IMR-90 (cell line): ENCODE data around the gene EGF. TPM values are rescaled to one million over a fixed set of nuclear protein-coding genes. Genes with fewer than 3 reads are reported as not detected.

Experiments used
- ATAC-seq: fragments of 200-7000 bp; cut with Tn5 transposase; 2 replicates; pipeline ENCODE4 v1.9.1; 2020; ENCODE audit warnings: low read depth, mild to moderate bottlenecking, moderate library complexity
- BruUV-seq: library from RNA; stranded (reverse); fragments of 400-500 nt; replicated peaks from 2 replicates; lab custom pipeline; 2021; lab: Mats Ljungman, UMichigan
- CTCF ChIA-PET: fragments of 300-600 bp; formaldehyde crosslinking; extraction: SDS; loops from one replicate; lab custom pipeline; 2021; ENCODE audit warnings: antibody characterized with exemption; lab: Yijun Ruan, JAX
- POLR2A ChIA-PET: fragments of 300-600 bp; sonication (Branson Sonifier 250); formaldehyde crosslinking; loops from one replicate; lab custom pipeline; 2022; ENCODE audit warnings: antibody characterized with exemption; ENCODE audit not compliant: unreplicated experiment; lab: Charles Lee
- DNase-seq: peaks from one replicate; pipeline ENCODE4 v3.0.0; 2013
- H2AFZ ChIP-seq: replicated peaks from 2 replicates; pipeline ENCODE3; 2013; ENCODE audit warnings: low read length, mild to moderate bottlenecking; ENCODE audit not compliant: poor library complexity
- H2AK5ac ChIP-seq: 2 replicates; pipeline ENCODE4 v1.6.1; 2013; ENCODE audit warnings: low read depth, low read length, inconsistent platforms
- H2AK9ac ChIP-seq: replicated peaks from 2 replicates; pipeline ENCODE3; 2013; ENCODE audit warnings: mild to moderate bottlenecking, low read depth, low read length, moderate library complexity; ENCODE audit not compliant: poor library complexity
- H2BK120ac ChIP-seq: 2 replicates; pipeline ENCODE4 v1.6.1; 2013; ENCODE audit warnings: low read depth, low read length, inconsistent platforms
- H2BK15ac ChIP-seq: 3 replicates; pipeline ENCODE4 v1.6.1; 2013; ENCODE audit warnings: low read depth, low read length, inconsistent platforms
- H2BK20ac ChIP-seq: 2 replicates; pipeline ENCODE4 v1.6.1; 2013; ENCODE audit warnings: low read depth, mild to moderate bottlenecking, inconsistent platforms, low read length, moderate library complexity
- H2BK5ac ChIP-seq: 2 replicates; pipeline ENCODE4 v1.6.1; 2013; ENCODE audit warnings: mild to moderate bottlenecking, low read depth, low read length, inconsistent platforms; ENCODE audit not compliant: poor library complexity, severe bottlenecking
- H3K14ac ChIP-seq: replicated peaks from 2 replicates; pipeline ENCODE4 v1.6.1; 2013; ENCODE audit warnings: low read depth, low read length, inconsistent platforms
- H3K18ac ChIP-seq: 2 replicates; pipeline ENCODE4 v1.6.1; 2013; ENCODE audit warnings: low read depth, low read length, control low read depth
- H3K23ac ChIP-seq: 2 replicates; pipeline ENCODE4 v1.6.1; 2013; ENCODE audit warnings: low read depth, low read length, inconsistent platforms
- H3K27ac ChIP-seq: 2 replicates; pipeline ENCODE4 v1.5.1; 2013; ENCODE audit warnings: mild to moderate bottlenecking, control low read depth, low read length; ENCODE audit not compliant: insufficient read depth
- H3K27me3 ChIP-seq: 2 replicates; pipeline ENCODE4 v1.6.1; 2013; ENCODE audit warnings: low read length; ENCODE audit not compliant: control insufficient read depth, insufficient read depth
- H3K36me3 ChIP-seq: 2 replicates; pipeline ENCODE4 v1.6.1; 2013; ENCODE audit warnings: low read length, mixed read lengths; ENCODE audit not compliant: control insufficient read depth, insufficient read depth
- H3K4ac ChIP-seq: 2 replicates; pipeline ENCODE4 v1.6.1; 2013; ENCODE audit warnings: low read depth, low read length, inconsistent platforms
- H3K4me1 ChIP-seq: 2 replicates; pipeline ENCODE4 v1.6.1; 2013; ENCODE audit warnings: low read length, mixed read lengths; ENCODE audit not compliant: control insufficient read depth, insufficient read depth
- H3K4me2 ChIP-seq: 2 replicates; pipeline ENCODE4 v1.6.1; 2013; ENCODE audit warnings: low read depth, mild to moderate bottlenecking, control low read depth, low read length, moderate library complexity
- H3K4me3 ChIP-seq: 2 replicates; pipeline ENCODE4 v1.5.1; 2013; ENCODE audit warnings: low read depth, mild to moderate bottlenecking, control low read depth, low read length, moderate library complexity; ENCODE audit not compliant: insufficient read depth
- H3K56ac ChIP-seq: 2 replicates; pipeline ENCODE4 v1.6.1; 2013; ENCODE audit warnings: low read length, inconsistent platforms; ENCODE audit not compliant: insufficient read depth; ENCODE audit errors: extremely low read depth
- H3K79me1 ChIP-seq, 2 experiments: 2 replicates each; pipeline ENCODE4 v1.6.1; 2013; ENCODE audit warnings: low read length in 2 of 2, inconsistent platforms in 1 of 2, low read depth in 1 of 2
- H3K9ac ChIP-seq: 2 replicates; pipeline ENCODE4 v1.6.1; 2013; ENCODE audit warnings: low read depth, low read length, control low read depth
- H3K9me1 ChIP-seq: 2 replicates; pipeline ENCODE4 v1.6.1; 2013; ENCODE audit warnings: low read length, inconsistent platforms; ENCODE audit not compliant: insufficient read depth
- H3K9me3 ChIP-seq: 2 replicates; pipeline ENCODE4 v1.6.1; 2013; ENCODE audit warnings: low read length; ENCODE audit not compliant: control insufficient read depth, insufficient read depth
- H4K20me1 ChIP-seq: 2 replicates; pipeline ENCODE4 v1.6.1; 2013; ENCODE audit warnings: low read length, inconsistent platforms; ENCODE audit not compliant: insufficient read depth
- H4K5ac ChIP-seq: 2 replicates; pipeline ENCODE4 v1.6.1; 2013; ENCODE audit warnings: mild to moderate bottlenecking, low read depth, low read length, control low read depth
- H4K8ac ChIP-seq, 2 experiments: 2 replicates each; pipeline ENCODE4 v1.6.1; 2013; ENCODE audit warnings: low read depth in 2 of 2, low read length in 2 of 2, control low read depth in 1 of 2, inconsistent platforms in 1 of 2
- H4K91ac ChIP-seq: 2 replicates; pipeline ENCODE4 v1.6.1; 2013; ENCODE audit warnings: low read depth, low read length, inconsistent platforms; ENCODE audit not compliant: insufficient read depth
- BHLHE40 ChIP-seq: fragments of 150-350 bp; IDR thresholded peaks from 2 replicates; pipeline ENCODE4 v1.6.1; 2016; ENCODE audit warnings: mild to moderate bottlenecking, low read depth, low read length
- CEBPB ChIP-seq: IDR thresholded peaks from 2 replicates; pipeline ENCODE4 v1.6.1; 2012; ENCODE audit warnings: low read depth, low read length, improper control_type of control experiment
- CHD1 ChIP-seq: IDR thresholded peaks from 2 replicates; pipeline ENCODE4 v1.6.1; 2012; ENCODE audit warnings: low read depth, low read length, improper control_type of control experiment
- CTCF ChIP-seq: conservative IDR thresholded peaks from 2 replicates; pipeline ENCODE4 v1.5.1; 2012; ENCODE audit warnings: mild to moderate bottlenecking, low read depth, low read length, improper control_type of control experiment
- ELK1 ChIP-seq: fragments of 150-350 bp; IDR thresholded peaks from 2 replicates; pipeline ENCODE4 v1.6.1; 2016; ENCODE audit warnings: low read depth, mild to moderate bottlenecking, low read length, moderate library complexity, borderline replicate concordance
- FOS ChIP-seq: fragments of 150-350 bp; IDR thresholded peaks from 2 replicates; pipeline ENCODE4 v1.6.1; 2016; ENCODE audit warnings: low read depth, low read length
- MAFK ChIP-seq: IDR thresholded peaks from 2 replicates; pipeline ENCODE4 v1.6.1; 2012; ENCODE audit warnings: low read depth, low read length, improper control_type of control experiment
- MAZ ChIP-seq: IDR thresholded peaks from 2 replicates; pipeline ENCODE4 v1.6.1; 2012; ENCODE audit warnings: low read depth, mild to moderate bottlenecking, low read length, improper control_type of control experiment, moderate library complexity, borderline replicate concordance
- MXI1 ChIP-seq: IDR thresholded peaks from 2 replicates; pipeline ENCODE4 v1.6.1; 2012; ENCODE audit warnings: low read depth, mild to moderate bottlenecking, low read length, moderate library complexity, borderline replicate concordance
- NFE2L2 ChIP-seq: fragments of 150-350 bp; IDR thresholded peaks from 2 replicates; pipeline ENCODE4 v1.6.1; 2016; ENCODE audit warnings: low read depth, mild to moderate bottlenecking, low read length
- POLR2A ChIP-seq: IDR thresholded peaks from 2 replicates; pipeline ENCODE4 v1.6.1; 2012; ENCODE audit warnings: mild to moderate bottlenecking, low read depth, low read length
- RAD21 ChIP-seq: IDR thresholded peaks from 2 replicates; pipeline ENCODE4 v1.6.1; 2012; ENCODE audit warnings: low read length, improper control_type of control experiment
- RCOR1 ChIP-seq: IDR thresholded peaks from 2 replicates; pipeline ENCODE4 v1.6.1; 2012; ENCODE audit warnings: mild to moderate bottlenecking, low read length, improper control_type of control experiment; ENCODE audit not compliant: insufficient replicate concordance
- RFX5 ChIP-seq: IDR thresholded peaks from 2 replicates; pipeline ENCODE4 v1.8.0; 2012; ENCODE audit warnings: low read depth, mild to moderate bottlenecking, low read length, moderate library complexity
- SMC3 ChIP-seq: fragments of 150-350 bp; IDR thresholded peaks from 2 replicates; pipeline ENCODE4 v1.6.1; 2016; ENCODE audit warnings: low read depth, mild to moderate bottlenecking, antibody characterized with exemption, low read length, moderate library complexity
- USF2 ChIP-seq: fragments of 150-350 bp; IDR thresholded peaks from 2 replicates; pipeline ENCODE4 v1.6.1; 2017; ENCODE audit warnings: mild to moderate bottlenecking, antibody characterized with exemption, low read length, low read depth
- WGBS, 2 experiments: methylation state at CpG; one replicate each; pipeline versions ENCODE4 v1.1.5 to v1.1.7; 2013; ENCODE audit warnings: missing lambda C conversion rate in 2 of 2; ENCODE audit not compliant: insufficient read length in 1 of 2; ENCODE audit errors: extremely low coverage in 2 of 2; 5-methylcytosine and 5-hydroxymethylcytosine counted together
- dilution Hi-C: fragments of 300-500 bp; cut with HindIII; formaldehyde crosslinking; loops from one replicate; pipeline ENCODE4 v1.14.3; 2018; ENCODE audit warnings: low sequenced_read_pairs; ENCODE audit not compliant: unreplicated experiment
- in situ Hi-C: fragments of 300-500 bp; cut with MboI; formaldehyde crosslinking; loops from 3 replicates; pipeline ENCODE4 v1.14.3; 2019; ENCODE audit warnings: low sequenced_read_pairs, inconsistent platforms, mixed read lengths
- intact Hi-C: fragments of 100-400 bp; cut with micrococcal nuclease; formaldehyde crosslinking; loops from 2 replicates; pipeline ENCODE4 v1.10.0; 2022
- polyA plus RNA-seq, 3 experiments: library from polyadenylated mRNA; depleted of rRNA; stranded (reverse); fragments of >200 nt; gene quantifications; 2 replicates each; pipeline ENCODE4 v1.2.3, GENCODE V29; 2012; ENCODE audit warnings: low replicate concordance in 1 of 3
- total RNA-seq: library from RNA; depleted of rRNA; stranded (reverse); fragments of >200 nt; gene quantifications from 2 replicates; pipeline ENCODE4 v1.2.3, GENCODE V29; 2012

The EGF gene
- total and polyA plus RNA-seq, 2 of the 4 experiments (the other 2 are of a cell fraction) = 1.7 to 2.2 TPM

GRCh38 chr4:109879081-109879480 lies 33.6 kb upstream of the EGF start:
- Histone ChIP-seq H2AK9ac (no peak overlapping the region), H3K79me1 (no peaks in the 10 kb centered on the region), H2AK5ac (no peak overlapping the region), H2BK20ac (no peak overlapping the region), H3K4me3 (no peak overlapping the region), H2BK15ac (no peak overlapping the region), H3K27ac (no peak overlapping the region), H3K4me2 (no peak overlapping the region), H3K9me3 (no peaks in the 10 kb centered on the region), H3K9ac (no peak overlapping the region), H3K14ac (no peak overlapping the region), H2BK5ac (no peak overlapping the region), H3K4me1 (no peaks in the 10 kb centered on the region), H4K91ac (no peak overlapping the region), H2BK120ac (no peak overlapping the region), H3K36me3 (no peaks in the 10 kb centered on the region), H2AFZ (no peak overlapping the region), H4K8ac (no peak overlapping the region), H3K56ac (no peak overlapping the region), H4K20me1 (no peaks in the 10 kb centered on the region), H3K23ac (no peak overlapping the region), H3K18ac (no peak overlapping the region), H3K9me1 (no peaks in the 10 kb centered on the region), H4K5ac (no peak overlapping the region), H3K27me3 (no peaks in the 10 kb centered on the region), H3K4ac (no peak overlapping the region)
- BruUV-seq = no TSS peak
- in situ Hi-C loops = no loop called here
- TF ChIP-seq SMC3 (no peak), POLR2A (no peak), CTCF (no peak), BHLHE40 (no peak), USF2 (no peak), RFX5 (no peak), FOS (no peak), NFE2L2 (no peak), CHD1 (no peak), ELK1 (no peak), MAFK (no peak), MXI1 (no peak), RAD21 (no peak), CEBPB (no peak), MAZ (no peak), RCOR1 (no peak)
- WGBS, 2 experiments = 66% methylated on average over 10 of the region's 12 CpGs; no CpG with 5 or more reads in 1 of the 2 experiments
- ATAC-seq = no peak
- POLR2A ChIA-PET = no interaction called here
- intact Hi-C loops = no loop called here
- DNase-seq = no peak
- CTCF ChIA-PET = no interaction called here
- dilution Hi-C loops = no loop called here
